Stimulated activated CD8-positive, alpha-beta memory T cell treated with anti-CD3 and anti-CD28 coated beads, Interleukin-2, amount 100 ng/mL, for 1 hour (primary cell): ENCODE results near the gene PRKCB.
"Not testable (repeated sequence)": the region's sequence is repeated elsewhere in the genome, so short reads cannot be mapped to it uniquely, and the experiment has no call there.

Experiments used
- DNase-seq, 2 donors: peaks; one replicate each; pipeline ENCODE4 v3.0.0-alpha.2; 2020; ENCODE audit warnings: low read depth in 2 of 2

Gene PRKCB

DNA sequence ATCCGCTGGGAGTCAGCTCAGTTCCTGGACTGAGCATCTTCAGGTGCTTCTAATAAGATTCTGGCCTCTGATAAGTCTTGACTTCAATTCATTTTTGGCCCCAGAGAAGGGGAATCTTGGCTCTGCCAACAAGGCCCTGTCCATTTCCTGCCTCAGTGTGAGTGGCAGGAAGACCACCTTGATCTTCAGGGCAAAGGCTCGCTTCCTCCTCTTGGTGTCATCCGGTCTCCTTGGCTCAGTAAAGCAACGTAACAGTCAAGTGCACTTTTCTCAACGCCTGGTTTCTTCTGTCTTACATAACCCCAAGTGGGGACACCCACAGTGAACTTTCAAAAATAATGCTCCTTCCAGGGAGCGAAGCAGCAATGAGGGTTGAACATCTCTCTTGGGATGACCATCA lies 169.8 kb downstream of the PRKCB start:
- no peak for DNase-seq

DNA sequence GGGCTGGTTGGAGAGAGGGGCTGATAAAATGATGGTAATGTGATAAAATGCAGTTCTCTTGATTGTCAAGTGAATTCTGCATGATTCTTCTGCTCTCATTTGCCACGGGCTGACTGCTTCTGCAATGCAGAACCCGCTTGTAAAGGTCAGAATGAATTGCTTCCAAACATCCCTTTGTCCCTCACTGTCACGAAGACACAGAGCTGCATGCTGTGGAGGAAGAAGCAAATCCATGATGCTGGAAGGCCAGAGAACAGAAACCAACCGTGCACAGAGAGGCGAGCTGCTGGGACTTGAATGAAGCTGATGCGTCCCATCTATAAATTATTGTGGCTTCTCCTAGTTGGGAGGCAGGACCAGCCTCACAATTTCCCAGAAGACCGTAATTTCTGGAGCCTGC lies 171.6 kb downstream of the PRKCB start:
- DNase-seq = no peak

DNA sequence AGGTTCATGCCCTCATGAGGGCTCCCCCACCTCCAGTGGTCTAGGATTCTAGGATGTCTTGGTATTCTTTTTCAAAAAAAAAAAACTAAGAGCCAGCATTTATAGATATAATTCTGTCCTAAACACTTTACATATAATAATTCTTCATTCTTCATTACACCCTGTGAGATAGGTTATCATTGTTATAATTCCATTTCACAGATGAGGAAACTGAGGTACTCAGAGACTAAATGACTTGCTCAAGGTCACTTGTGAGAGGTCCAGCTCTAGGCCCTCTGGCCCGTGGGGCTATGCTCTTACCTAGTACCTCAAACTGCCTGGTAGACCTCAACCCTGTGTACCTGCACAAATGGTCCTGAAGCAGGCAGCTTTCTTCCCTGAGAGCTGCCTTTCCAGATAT lies 172.2 kb downstream of the PRKCB start:
- DNase-seq = no peak

DNA sequence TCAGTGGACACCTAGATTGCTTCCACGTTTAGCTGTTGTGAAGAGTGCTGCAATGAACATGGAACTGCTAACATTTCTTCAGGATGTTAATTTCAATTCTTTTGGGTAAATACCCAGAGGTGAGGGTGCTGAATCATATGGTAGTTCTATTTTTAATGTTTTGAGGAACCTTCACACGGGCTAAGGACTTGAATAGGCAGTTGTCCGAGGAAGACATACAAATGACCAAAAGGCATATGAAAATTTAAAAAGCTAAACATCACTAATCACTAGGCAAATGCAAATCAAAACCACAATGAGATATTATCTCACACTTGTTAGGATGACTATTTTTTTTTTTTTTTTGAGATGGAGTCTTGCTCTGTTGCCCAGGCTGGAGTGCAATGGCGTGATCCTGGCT lies 173.3 kb downstream of the PRKCB start:
- no peak for DNase-seq

DNA sequence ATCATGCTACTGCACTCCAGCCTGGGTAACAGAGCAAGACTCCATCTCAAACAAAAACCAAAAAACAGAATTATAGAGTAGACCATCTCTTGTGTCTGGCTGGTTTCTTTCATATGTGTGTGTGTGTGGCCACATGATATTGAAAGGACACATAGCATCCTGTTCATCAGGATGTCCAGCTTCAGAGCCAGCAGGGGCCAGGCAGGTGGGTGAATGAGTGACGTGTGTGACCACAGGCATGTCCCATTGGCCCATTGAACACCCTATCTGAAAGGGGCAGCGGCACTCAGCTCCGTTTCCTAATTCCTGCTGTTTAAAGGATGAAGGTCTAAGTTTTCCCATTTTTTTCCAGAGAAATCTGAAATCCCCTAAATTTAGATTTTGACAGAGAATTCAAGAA lies 174.2 kb downstream of the PRKCB start:
- DNase-seq = no peak

DNA sequence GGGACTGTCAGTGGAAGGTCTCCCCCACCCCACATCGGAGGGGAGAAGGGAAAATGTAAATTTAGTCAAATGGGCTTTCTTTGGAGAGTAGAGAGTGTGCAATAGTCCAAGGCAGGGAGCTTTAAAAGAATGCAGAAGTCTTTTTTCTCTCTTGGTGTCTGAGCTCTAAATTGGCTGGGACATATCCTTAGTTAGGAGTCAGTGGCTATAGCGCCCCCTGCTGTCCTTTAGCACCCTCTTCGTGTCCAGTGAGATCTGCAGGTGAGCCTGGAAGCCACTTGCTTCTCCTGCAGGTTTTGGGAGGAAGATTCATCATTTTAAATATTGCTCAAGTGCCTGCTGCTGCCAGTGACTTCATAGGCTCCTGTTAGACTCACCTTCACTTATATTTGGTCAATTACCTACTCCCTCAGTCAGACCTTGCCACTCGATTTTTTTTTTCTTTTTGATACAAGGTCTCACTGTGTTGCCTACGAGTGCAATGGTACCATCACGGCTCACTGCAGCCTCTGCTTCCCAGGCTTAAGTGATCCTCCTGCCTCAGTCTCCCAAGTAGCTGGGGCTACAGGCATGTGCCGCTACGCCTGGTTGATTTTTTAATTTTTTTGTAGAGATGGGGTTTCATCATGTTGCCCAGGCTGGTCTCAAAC lies 174.8 kb downstream of the PRKCB start:
- DNase-seq = peak; percentile 58 to 74

DNA sequence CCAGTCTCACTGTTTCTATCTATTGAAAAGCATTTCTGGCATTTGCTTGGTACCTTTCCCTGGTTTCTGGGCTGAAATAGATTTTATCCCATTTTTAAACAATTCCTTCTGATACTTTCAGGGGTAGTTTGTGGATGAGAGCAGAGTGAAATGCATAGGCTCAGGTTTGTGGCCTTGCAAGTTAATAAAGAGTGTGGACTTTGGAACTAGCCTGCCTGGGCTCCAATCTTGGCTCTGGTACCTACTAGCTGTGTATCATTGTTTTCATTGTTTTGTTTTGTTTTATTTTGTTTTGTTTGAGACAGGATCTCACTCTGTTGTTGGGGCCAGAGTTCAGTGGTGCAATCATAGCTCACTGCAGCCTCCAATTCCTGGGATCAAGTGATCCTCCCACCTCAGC lies 175.5 kb downstream of the PRKCB start:
- DNase-seq = no peak

DNA sequence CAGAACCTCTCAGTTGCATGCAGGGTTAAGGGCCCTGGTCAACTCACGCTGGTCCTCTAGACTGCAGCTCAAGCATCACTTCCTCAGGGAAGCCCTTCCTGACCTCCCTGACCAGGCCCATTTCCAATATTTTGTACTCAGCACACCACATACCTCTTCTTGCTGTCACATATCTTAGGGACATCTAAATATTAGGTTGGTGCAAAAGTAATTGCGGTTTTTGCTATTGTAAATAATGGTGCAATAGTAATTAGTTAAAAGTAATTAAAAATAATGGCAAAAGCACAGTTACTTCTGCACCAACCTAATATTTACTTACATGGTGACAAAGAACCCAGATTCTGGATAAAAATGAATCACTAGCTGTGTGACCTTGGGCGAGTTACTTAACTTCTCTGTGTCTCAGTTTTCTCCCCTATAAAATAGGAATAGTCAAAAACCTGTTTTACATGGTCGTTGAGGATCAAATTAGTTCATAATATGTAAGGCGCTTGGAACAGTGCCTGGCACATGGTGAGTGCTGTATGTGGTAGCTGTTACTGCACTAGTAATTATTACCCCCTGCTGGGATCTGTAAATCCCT lies 177.4 kb downstream of the PRKCB start:
- no peak for DNase-seq

DNA sequence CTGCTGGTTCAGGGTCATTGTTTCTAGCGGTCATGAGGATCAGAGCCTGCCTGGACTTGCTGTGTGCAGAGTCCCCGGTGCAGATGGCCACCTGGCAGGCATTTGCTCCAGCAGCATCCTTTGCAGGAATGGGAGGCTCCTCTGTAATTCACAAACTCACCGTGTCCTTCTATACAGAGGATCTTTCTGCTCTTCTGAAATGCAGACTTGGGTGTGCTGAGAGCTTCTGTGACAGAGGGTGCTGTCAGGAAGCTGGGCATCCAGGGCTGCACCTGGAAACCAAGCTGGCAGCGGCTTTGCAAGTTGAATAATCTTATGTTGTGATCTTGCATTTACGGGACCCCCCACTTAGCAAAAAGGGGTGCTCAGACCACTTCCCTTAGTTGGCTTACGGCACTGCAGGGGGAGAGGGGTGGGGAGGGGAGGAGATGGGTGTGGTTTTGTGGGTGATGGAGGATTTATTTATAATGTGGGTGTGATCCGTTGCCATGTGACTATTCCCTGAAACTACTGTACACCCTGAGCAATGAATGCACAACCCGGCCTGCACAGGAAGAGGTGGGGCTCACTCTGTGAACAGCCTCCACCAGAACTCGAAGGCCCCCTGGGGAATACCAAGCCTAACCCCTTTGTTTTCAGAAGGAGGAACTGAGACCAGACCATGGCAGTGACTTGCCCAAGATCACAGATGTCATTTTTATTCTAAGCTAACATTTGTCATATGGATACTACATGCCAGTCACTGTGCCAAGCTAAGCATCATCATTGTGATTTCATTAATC lies 178.3 kb downstream of the PRKCB start:
- peak; percentile 28 to 31 for DNase-seq

DNA sequence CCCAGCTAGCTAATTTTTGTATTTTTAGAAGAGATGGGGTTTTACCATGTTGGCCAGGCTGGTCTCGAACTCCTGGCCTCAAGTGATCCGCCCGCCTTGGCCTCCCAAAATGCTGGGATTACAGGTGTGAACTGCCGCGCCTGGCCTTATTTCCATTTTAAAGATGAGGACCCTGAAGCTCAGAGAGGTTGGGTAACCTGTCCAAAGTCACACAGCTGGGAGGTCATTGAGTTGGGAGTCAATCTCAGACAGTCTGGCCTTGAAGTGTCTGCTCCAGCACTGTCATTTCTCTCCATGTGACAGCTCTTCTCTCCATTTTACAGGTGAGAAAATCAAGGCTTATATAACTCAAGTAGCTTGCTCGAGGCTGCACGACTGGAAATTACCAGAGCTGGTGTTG lies 179.2 kb downstream of the PRKCB start:
- not testable (repeated sequence) for DNase-seq

DNA sequence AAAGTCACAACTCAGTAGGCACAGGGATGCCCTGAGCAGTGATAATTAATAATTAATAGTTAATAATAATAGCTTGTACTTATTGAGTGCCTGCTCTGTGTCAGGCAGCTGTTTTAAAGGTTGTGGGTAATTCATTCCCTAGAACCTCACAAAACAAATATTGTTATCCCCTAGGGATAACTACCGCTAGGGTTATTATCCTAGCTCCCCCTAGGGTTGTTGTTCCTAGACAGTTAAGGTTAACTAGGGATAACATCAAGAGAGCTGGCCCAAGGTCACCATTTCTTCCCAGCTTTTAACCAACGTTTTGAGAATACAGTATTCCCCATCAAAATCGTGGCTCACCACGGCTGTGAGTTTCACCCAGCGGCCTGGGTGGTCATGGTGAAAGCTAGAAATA lies 180.1 kb downstream of the PRKCB start:
- no peak for DNase-seq

DNA sequence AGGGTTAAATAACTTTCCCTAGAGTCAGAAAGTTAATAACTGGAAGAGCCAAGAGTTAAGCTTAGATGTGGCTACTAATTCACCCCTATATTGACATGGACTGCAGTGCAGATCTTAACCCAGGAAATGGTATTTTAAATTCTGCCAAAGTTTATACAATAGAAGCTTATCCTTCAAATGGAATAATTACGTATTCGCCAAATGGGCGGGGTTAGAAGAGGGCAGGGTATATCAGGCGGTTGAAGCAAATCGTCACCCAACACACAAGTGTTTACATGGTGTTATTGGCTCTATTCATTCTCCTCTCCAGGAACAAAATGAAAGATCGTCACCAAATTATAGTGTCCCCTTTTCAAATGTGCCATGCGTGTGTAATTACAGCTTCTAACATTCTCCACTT lies 182.7 kb downstream of the PRKCB start:
- no peak for DNase-seq

DNA sequence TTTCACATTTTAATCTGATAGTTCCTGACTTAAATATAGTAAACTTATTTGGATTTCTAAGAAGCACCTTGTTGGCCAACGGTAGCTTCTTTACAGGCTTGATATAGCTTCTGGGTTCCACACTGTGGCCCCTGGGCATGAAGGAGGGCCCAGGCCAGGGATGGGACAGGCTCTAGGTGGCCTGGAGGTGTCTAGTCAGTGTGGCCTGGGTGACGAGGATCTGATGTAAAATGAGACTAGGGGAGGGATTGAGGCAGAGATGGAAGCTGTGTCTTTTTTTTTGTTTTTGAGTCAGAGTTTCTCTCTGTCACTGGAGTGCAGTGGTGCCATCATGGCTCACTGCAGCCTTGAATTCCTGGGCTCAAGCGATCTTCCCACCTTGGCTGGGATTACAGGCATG lies 187.0 kb downstream of the PRKCB start:
- DNase-seq = no peak

DNA sequence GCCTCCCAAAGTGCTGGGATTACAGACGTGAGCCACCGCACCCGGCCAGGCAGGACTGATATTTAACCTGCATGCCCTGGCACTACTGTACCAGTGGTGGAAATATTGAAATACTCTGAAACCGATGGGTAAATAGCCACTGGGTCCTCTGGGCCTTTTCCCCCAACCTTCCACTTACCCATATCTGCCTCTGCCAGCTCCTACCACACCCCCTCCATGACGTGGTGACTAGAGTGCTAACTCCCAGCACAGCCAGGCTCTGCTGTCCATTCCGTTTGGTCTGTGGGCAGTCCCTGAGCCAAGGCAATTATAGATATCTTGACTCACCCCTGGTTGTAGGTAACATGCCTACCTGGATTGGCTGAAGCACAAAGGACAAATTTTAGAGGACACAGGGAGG lies 187.8 kb downstream of the PRKCB start:
- no peak for DNase-seq

DNA sequence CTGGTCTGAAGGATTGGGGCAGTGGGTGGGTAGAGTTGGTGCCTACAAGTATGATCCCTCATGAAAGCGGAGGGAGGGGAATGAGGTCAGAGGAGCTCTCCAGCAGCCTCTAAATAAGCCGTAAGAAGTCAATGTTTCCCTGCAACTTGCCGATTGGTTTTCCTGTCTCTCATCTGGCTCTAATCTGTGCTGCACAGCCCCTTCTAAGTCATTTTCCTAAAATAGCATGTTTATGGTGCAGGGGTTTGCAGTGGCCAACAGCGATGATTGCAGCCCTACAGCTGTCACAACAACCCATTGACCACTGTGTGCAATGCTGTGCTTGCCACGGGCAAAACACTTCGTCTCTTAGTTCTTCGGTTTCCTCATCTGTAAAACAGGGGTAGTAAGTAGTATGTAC lies 189.2 kb downstream of the PRKCB start:
- DNase-seq = no peak

DNA sequence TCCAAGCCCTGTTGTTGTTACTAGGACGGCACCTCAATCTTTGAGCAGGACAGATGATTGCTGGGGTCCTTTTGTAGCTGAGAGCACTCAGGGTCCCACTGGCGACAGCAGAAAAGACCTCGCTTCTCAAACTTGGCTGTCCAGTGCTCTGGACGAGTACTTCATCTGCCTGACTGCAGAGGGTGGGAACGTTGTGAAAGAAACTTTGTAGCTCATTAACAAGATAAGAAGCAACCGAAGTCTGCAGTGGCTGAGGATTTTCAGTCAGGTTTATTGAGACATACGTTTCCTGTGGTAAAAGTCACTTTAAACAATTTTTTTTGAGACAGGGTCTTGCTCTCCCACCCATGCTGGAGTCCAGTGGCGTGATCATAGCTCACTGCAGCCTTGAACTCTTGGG lies 191.7 kb downstream of the PRKCB start:
- no peak for DNase-seq

DNA sequence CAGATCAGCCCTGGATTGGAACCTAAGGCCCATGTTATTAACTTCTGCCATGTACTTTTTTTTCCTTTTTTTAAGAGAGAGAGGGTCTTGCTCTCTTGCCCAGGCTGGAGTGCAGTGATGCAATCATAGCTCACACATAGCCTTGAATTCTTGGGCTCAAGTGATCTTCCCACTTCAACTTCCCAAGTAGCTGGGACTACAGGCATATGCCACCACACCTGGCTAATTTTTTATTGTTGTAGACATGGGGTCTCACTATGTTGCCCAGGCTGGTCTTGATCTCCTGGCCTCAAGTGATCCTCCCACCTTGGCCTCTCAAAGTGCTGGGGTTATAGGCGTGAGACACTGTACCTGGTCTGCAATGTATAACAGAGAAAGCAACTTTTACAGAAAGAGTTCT lies 194.1 kb downstream of the PRKCB start:
- not testable (repeated sequence) for DNase-seq

DNA sequence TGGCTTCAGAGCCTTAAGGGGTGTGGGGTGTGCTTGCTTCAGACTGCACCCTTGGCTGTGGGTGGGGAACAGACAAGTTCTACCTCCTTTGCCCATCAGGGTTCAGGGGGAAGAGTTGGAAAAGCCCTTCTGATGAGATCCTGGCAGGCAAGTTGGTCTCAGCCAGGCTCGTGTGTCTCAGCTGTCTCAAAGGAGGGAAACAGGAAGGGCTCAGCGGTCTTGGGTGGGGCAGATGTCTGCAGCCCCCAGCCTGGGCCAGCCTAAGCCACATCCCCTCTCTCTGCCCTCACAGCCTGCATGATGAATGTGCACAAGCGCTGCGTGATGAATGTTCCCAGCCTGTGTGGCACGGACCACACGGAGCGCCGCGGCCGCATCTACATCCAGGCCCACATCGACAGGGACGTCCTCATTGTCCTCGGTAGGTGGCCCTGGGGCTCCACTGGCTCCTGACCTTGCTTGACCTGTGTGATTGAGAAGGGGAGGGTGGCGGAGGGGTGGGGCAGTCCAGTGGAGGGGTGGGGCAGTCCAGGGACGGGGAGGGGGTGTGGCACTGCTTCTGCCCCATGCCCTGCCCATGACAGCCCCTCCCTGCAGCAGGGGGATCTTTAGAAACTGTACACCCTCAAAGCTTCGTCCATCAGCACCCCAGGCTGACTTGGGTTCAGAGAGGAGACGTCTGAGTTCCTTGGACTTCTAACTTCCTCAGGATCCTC lies 199.5 kb downstream of the PRKCB start:
- DNase-seq = no peak

DNA sequence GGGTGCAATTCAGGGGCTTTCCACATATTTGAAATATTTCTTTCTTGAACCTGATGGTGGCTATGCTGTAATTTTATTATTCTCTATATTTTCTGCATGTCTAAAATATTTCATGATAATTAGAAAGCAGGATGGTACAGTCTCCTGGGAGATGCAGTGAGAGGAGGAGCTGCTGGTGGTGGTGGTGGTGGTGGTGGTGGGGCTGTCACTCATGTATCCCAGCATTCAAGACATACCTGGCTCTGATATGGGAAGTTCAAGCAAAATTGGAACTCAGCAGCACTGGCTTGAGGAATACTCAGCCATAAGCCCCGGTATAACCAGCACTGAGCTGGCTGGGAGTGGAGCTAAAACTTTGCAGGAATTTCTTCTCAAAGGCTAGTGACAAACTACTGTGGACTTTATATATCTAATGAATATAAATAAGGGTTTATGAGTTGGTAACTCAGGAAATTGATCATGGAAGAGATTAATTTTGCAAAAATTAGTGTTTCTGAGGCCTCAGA lies 200.3 kb downstream of the PRKCB start:
- no peak for DNase-seq

DNA sequence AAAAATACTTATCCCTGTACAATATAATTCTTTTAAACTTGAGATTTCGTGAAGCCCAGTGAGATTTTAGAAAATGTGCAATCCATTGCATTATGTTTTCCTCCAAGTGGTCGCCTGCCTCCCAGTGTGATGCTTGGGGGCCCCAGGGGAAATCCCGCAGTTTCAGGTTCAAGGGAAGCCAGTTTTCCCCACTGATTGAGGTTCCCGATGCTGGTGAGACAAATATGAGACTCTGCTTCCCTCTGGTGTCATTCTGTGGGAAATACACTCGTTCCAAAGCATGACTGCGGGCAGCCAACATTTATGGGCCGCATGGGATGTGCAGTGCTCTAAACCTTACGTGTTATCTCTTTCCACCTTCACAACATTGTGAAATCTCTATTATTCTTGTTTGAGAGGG lies 200.8 kb downstream of the PRKCB start:
- peak in 1 of 2 donors; percentile 19 for DNase-seq

DNA sequence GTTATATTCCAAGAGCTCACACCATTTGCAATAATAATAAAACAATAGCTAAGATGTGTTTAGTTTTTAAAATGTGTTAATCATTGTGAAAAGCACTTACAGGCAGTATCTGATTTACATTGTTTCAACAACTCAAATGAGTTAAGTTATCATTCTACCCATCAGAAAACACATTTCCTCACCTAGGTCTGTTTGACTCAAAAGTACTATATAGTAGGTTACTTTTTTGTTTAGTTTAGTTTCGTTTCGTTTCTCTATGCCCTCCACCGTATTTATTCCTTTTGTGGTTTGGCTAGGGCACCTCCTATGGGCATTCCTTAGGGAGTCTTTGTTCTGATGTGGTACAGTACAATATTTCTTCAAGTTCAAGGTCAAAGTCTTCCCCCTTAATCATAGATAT lies 201.6 kb downstream of the PRKCB start:
- DNase-seq = no peak

DNA sequence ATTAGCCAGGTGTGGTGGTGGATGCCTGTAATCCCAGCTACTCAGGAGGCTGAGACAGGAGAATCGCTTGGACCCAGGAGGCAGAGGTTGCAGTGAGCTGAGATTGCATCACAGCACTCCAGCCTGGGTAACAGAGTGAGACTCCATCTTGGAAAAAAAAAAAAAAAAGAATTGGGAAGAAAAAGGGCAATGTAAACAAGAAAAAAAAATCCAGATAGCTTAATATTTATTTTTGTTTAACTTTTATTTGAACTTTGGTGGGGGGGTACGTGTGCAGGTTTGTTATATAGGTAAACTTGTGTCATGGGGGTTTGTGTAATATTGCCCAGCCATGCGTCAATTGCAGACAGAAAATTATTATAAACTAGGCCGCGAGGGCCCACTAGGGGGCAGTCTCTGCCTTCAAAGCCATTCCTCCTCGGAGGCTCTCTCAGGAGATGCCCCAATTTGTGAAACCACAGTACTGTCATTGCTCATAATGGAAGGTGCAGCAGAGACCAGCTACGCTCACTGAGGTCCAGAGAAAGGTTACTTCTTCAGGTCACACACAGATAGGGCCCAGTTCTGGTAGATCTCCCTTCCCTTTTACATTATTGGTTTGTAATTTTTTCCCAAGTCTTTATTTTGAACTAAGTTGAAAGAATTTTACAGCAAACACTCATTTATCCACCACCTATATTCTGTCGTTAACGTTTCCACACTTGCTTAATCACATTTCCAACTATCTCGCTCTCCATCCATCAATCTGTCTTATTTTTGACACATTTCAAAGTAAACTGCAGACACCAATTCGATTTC lies 206.2 kb downstream of the PRKCB start:
- peak; percentile 59 to 68 for DNase-seq
